ENCODE data around the gene ODAD4.

DNA sequence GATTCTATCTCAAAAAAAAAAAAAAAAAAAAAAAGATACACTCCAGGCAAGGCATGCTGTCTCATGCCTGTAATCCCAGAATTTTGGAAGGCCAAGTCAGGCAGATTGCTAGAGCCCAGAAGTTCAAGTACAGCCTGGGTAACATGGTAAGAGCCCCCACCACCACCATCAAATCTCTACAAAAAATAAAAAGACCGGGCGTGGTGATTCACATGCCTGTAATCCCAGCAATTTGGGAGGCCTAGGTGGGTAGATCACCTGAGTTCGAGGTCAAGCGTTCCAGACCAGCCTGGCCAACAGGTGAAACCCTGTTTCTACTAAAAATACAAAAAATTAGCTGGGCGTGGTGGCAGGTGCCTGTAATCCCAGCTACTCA, 9.8 kb upstream of the ODAD4 start:
- TF ChIP-seq POLR2A (IDR thresholded peaks at IDR 0.05): no peak
- TF ChIP-seq, protein P1, sequence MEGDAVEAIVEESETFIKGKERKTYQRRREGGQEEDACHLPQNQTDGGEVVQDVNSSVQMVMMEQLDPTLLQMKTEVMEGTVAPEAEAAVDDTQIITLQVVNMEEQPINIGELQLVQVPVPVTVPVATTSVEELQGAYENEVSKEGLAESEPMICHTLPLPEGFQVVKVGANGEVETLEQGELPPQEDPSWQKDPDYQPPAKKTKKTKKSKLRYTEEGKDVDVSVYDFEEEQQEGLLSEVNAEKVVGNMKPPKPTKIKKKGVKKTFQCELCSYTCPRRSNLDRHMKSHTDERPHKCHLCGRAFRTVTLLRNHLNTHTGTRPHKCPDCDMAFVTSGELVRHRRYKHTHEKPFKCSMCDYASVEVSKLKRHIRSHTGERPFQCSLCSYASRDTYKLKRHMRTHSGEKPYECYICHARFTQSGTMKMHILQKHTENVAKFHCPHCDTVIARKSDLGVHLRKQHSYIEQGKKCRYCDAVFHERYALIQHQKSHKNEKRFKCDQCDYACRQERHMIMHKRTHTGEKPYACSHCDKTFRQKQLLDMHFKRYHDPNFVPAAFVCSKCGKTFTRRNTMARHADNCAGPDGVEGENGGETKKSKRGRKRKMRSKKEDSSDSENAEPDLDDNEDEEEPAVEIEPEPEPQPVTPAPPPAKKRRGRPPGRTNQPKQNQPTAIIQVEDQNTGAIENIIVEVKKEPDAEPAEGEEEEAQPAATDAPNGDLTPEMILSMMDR (IDR thresholded peaks at IDR 0.05): no peak
